ENCODE results near the gene SLK. TPM values are rescaled to one million over a fixed set of nuclear protein-coding genes. Genes with fewer than 3 reads are reported as not detected.

Gene SLK
- total and polyA plus RNA-seq, 2 experiments from 2014 or later = 6.6 to 37.1 TPM

- no peak overlapping the region for H3K4me3 ChIP-seq
- H3K36me3 ChIP-seq (ENCODE audit: low read depth) = no peaks in the 10 kb centered on the region
- H3K9me2 ChIP-seq (ENCODE audit: insufficient read depth) = no peaks in the 10 kb centered on the region
- no peaks in the 10 kb centered on the region for H3F3A ChIP-seq (ENCODE audit: insufficient read depth)
- no peak overlapping the region for H3K4me2 ChIP-seq (ENCODE audit: unreplicated experiment)
- no peak overlapping the region for H3K9ac ChIP-seq
- H2AFZ ChIP-seq = no peak overlapping the region
- H3K27ac ChIP-seq = no peak overlapping the region
- no peak for TF ChIP-seq EZH2 (IDR thresholded peaks at IDR 0.05; ENCODE audit: insufficient read depth, poor library complexity, severe bottlenecking)
- TF ChIP-seq EZH2phosphoT487 (IDR thresholded peaks at IDR 0.05; ENCODE audit: insufficient read depth, low read depth) = no peak
- no peaks in the 10 kb centered on the region for H3K27me3 ChIP-seq (replicated peaks; ENCODE audit: insufficient read depth)
- WGBS, 2 experiments (ENCODE audit: low coverage in 1 of 2, low lambda C conversion rate in 2 of 2, missing lambda C conversion rate in 2 of 2) = 85 to 91% methylated on average over 8 of the region's 8 CpGs
- H3K4me1 ChIP-seq (ENCODE audit: insufficient read depth) = no peaks in the 10 kb centered on the region
- no peak for DNase-seq
- no peaks in the 10 kb centered on the region for H3K79me2 ChIP-seq (ENCODE audit: insufficient read depth)
- H3K9me3 ChIP-seq (ENCODE audit: low read depth) = no peaks in the 10 kb centered on the region
- in situ Hi-C loops (cut with MboI) = no loop called here
- H4K20me1 ChIP-seq (ENCODE audit: insufficient read depth) = no peaks in the 10 kb centered on the region
Observed at GRCh38 chr10:104038537-104038936, 71.6 kb downstream of the SLK start.

DNA sequence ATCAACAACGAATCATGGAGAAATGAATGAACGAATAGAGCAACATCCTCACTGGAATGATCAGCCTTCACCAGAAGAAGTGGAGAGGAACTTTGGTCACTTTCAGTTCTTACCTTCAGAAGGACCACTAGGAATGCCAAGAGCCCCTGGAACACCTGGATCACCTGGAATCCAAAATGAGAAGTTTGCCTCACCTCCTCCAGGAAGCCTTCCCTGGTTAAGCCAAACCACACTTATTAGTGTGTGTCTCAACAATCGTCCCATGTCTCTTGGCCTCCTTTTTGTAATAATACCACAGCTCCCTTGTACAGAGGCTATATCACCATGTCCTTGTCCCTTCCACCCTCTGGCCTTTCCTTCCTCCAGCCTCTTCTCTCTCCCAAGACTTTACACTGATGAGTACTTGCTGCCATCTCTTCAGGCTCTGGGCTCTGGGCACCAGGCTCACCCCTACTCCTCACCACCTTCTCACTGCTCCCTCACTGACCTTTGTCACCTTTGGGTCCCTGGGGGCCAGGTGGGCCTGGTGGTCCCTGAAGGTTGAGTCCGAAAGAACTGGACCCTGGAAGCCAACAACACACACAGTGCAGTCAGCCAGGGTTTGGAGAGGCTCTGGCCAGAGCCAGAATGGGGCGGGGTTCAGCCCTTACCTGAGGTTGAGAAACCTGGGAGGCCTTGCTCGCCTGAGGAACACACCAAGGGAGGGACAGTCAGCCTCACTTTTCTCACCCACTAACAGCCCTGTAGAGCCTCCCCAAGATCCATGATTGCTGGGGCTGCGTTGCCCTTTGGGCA is 72.2 kb downstream of the SLK start:
- no peak overlapping the region for H3K4me2 ChIP-seq (ENCODE audit: unreplicated experiment)
- H3K9ac ChIP-seq = no peak overlapping the region
- no peak for DNase-seq
- no peak overlapping the region for H2AFZ ChIP-seq
- H3K4me1 ChIP-seq (ENCODE audit: insufficient read depth) = no peaks in the 10 kb centered on the region
- WGBS, 2 experiments (ENCODE audit: low coverage in 1 of 2, low lambda C conversion rate in 2 of 2, missing lambda C conversion rate in 2 of 2) = 84 to 85% methylated on average over 7 of the region's 7 CpGs
- in situ Hi-C loops (cut with MboI) = no loop called here
- no peaks in the 10 kb centered on the region for H3K36me3 ChIP-seq (ENCODE audit: low read depth)
- no peaks in the 10 kb centered on the region for H3K27me3 ChIP-seq (replicated peaks; ENCODE audit: insufficient read depth)
- no peaks in the 10 kb centered on the region for H4K20me1 ChIP-seq (ENCODE audit: insufficient read depth)
- no peak overlapping the region for H3K27ac ChIP-seq
- H3K4me3 ChIP-seq = no peak overlapping the region
- no peaks in the 10 kb centered on the region for H3K9me3 ChIP-seq (ENCODE audit: low read depth)
- no peaks in the 10 kb centered on the region for H3K9me2 ChIP-seq (ENCODE audit: insufficient read depth)
- TF ChIP-seq EZH2 (IDR thresholded peaks at IDR 0.05; ENCODE audit: insufficient read depth, poor library complexity, severe bottlenecking) = no peak
- no peak for TF ChIP-seq EZH2phosphoT487 (IDR thresholded peaks at IDR 0.05; ENCODE audit: insufficient read depth, low read depth)
- H3F3A ChIP-seq (ENCODE audit: insufficient read depth) = no peaks in the 10 kb centered on the region
- H3K79me2 ChIP-seq (ENCODE audit: insufficient read depth) = no peaks in the 10 kb centered on the region

GRCh38 chr10:104040382-104040781 is 73.4 kb downstream of the SLK start:
- Histone ChIP-seq H3K27me3 (replicated peaks; ENCODE audit: insufficient read depth) (no peaks in the 10 kb centered on the region), H3K9me3 (ENCODE audit: low read depth) (no peaks in the 10 kb centered on the region), H3K36me3 (ENCODE audit: low read depth) (no peaks in the 10 kb centered on the region), H3K4me1 (ENCODE audit: insufficient read depth) (no peaks in the 10 kb centered on the region), H3F3A (ENCODE audit: insufficient read depth) (no peaks in the 10 kb centered on the region), H3K79me2 (ENCODE audit: insufficient read depth) (no peaks in the 10 kb centered on the region), H3K4me3 (no peak overlapping the region), H2AFZ (no peak overlapping the region), H3K4me2 (ENCODE audit: unreplicated experiment) (no peak overlapping the region), H3K27ac (no peak overlapping the region), H3K9ac (no peak overlapping the region), H3K9me2 (ENCODE audit: insufficient read depth) (no peaks in the 10 kb centered on the region), H4K20me1 (ENCODE audit: insufficient read depth) (no peaks in the 10 kb centered on the region)
- WGBS, 2 experiments (ENCODE audit: low coverage in 1 of 2, low lambda C conversion rate in 2 of 2, missing lambda C conversion rate in 2 of 2) = 43 to 64% methylated on average over 5 to 6 of the region's 6 CpGs
- TF ChIP-seq EZH2phosphoT487 (IDR thresholded peaks at IDR 0.05; ENCODE audit: insufficient read depth, low read depth) = no peak
- no peak for DNase-seq
- in situ Hi-C loops (cut with MboI) = loop anchor here (10.0 kb wide), 1 partner anchor 164 kb away; no protein-coding TSS in a partner anchor

DNA sequence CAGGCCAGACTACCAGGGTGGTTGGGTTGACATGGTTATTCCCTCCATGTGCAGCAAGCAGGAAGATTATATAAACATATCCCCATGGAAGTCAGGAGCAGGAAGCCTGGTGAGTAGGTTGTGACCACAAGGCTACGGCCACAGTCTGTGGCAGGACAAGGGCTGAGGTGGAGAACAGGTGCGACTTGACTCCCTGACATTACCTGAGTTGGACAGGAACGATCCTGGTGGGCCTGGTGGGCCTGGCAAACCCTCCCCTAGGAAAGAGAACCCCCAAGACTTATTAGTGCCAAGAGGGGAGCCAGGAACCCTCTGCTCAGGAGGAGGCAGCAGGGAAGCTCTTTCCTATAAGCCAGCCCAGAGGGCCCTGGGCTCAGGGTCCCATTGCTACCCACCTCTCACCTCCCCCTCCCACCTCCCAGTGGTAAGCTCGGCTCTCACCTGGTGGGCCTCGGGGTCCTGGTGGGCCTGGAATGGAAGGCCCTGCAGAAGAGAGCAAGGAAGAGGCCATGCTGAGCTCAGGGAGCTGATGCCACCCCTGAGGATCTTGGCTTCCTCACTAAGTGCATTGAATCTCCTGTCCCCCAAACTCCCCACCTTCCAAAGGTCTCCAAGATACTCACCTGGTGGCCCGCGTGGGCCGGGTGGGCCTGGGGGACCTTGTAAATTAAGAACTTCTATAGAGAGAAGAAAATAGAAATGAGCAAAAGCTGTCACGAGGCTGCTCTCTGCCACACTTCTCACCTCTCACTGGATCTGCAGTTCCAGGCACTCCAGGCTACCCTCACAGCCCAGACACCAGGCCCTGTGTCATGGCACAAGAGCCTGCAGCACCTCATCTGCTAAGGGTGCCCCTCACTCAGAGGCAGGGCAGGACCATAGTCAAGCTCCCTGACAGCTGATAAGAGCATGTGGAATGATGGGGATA is 74.2 kb downstream of the SLK start:
- Histone ChIP-seq H3K36me3 (ENCODE audit: low read depth) (no peaks in the 10 kb centered on the region), H3K4me1 (ENCODE audit: insufficient read depth) (no peaks in the 10 kb centered on the region), H3K27me3 (replicated peaks; ENCODE audit: insufficient read depth) (no peaks in the 10 kb centered on the region), H3F3A (ENCODE audit: insufficient read depth) (no peaks in the 10 kb centered on the region), H2AFZ (no peak overlapping the region), H3K27ac (no peak overlapping the region), H3K9ac (no peak overlapping the region), H3K4me3 (no peak overlapping the region), H3K9me3 (ENCODE audit: low read depth) (no peaks in the 10 kb centered on the region), H3K79me2 (ENCODE audit: insufficient read depth) (no peaks in the 10 kb centered on the region), H4K20me1 (ENCODE audit: insufficient read depth) (no peaks in the 10 kb centered on the region), H3K4me2 (ENCODE audit: unreplicated experiment) (no peak overlapping the region), H3K9me2 (ENCODE audit: insufficient read depth) (no peaks in the 10 kb centered on the region)
- no peak for TF ChIP-seq EZH2phosphoT487 (IDR thresholded peaks at IDR 0.05; ENCODE audit: insufficient read depth, low read depth)
- no peak for TF ChIP-seq EZH2 (IDR thresholded peaks at IDR 0.05; ENCODE audit: insufficient read depth, poor library complexity, severe bottlenecking)
- DNase-seq = no peak
- WGBS, 2 experiments (ENCODE audit: low coverage in 1 of 2, low lambda C conversion rate in 2 of 2, missing lambda C conversion rate in 2 of 2) = 46% methylated on average over 9 of the region's 9 CpGs
- in situ Hi-C loops (cut with MboI) = loop anchor here (10.0 kb wide), 1 partner anchor 164 kb away; no protein-coding TSS in a partner anchor

Data from GM23248 (cell line).